Upper lobe of left lung (tissue), 4 donors: ENCODE data around the gene TC2N.

ENCODE experiments used
- EP300 ChIP-seq, 4 donors: sonication (generic); formaldehyde crosslinking; IDR thresholded peaks; one replicate each; pipeline ENCODE4 v1.5.1; 2017; ENCODE audit warnings: antibody characterized with exemption in 4 of 4, control low read depth in 2 of 4
- POLR2A ChIP-seq, 4 donors: fragments of 450-650 bp; IDR thresholded peaks; one replicate each; pipeline ENCODE4 v1.5.1; 2016 to 2017; ENCODE audit warnings: antibody characterized with exemption in 4 of 4, mild to moderate bottlenecking in 2 of 4
- POLR2AphosphoS5 ChIP-seq, 2 donors: sonication (generic); formaldehyde crosslinking; IDR thresholded peaks; one replicate each; pipeline ENCODE4 v1.5.1; 2017; ENCODE audit warnings: antibody characterized with exemption in 2 of 2
- TF ChIP-seq, protein P1 (sequence below), 6 experiments: fragments of 450-650 bp in 4 of 6; fragments of 200-600 bp in 2 of 6; sonication (generic) in 2 of 6; IDR thresholded peaks; one replicate each; pipeline ENCODE4 v1.5.1; 2016 to 2019; ENCODE audit warnings: antibody characterized with exemption in 6 of 6

DNA sequence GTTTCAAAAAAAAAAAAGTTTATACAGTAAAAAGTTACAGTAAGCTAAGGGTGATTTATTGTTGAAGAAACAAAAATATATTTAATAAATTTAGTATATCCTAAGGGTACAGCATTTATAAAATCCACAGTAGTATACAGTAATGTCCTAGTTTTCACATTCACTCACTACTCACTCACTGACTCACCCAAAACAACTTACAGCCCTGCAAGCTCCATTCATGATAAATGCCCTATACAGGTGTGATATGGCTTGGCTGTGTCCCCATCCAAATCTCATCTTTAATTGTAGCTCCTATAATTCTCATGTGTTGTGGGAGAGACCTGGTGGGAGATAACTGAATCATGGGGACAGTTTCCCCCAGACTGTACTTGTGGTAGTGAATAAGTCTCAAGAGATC, 61.7 kb downstream of the TC2N start:
- no peak for TF ChIP-seq EP300 (IDR thresholded peaks at IDR 0.05)
- TF ChIP-seq, protein P1, sequence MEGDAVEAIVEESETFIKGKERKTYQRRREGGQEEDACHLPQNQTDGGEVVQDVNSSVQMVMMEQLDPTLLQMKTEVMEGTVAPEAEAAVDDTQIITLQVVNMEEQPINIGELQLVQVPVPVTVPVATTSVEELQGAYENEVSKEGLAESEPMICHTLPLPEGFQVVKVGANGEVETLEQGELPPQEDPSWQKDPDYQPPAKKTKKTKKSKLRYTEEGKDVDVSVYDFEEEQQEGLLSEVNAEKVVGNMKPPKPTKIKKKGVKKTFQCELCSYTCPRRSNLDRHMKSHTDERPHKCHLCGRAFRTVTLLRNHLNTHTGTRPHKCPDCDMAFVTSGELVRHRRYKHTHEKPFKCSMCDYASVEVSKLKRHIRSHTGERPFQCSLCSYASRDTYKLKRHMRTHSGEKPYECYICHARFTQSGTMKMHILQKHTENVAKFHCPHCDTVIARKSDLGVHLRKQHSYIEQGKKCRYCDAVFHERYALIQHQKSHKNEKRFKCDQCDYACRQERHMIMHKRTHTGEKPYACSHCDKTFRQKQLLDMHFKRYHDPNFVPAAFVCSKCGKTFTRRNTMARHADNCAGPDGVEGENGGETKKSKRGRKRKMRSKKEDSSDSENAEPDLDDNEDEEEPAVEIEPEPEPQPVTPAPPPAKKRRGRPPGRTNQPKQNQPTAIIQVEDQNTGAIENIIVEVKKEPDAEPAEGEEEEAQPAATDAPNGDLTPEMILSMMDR (IDR thresholded peaks at IDR 0.05) = no peak
- TF ChIP-seq POLR2A (IDR thresholded peaks at IDR 0.05) = no peak
- TF ChIP-seq POLR2AphosphoS5 (IDR thresholded peaks at IDR 0.05) = no peak
